ENCODE results near the gene GRN.
"Not testable (repeated sequence)": the region's sequence is repeated elsewhere in the genome, so short reads cannot be mapped to it uniquely, and the experiment has no call there.

Gene GRN

DNA sequence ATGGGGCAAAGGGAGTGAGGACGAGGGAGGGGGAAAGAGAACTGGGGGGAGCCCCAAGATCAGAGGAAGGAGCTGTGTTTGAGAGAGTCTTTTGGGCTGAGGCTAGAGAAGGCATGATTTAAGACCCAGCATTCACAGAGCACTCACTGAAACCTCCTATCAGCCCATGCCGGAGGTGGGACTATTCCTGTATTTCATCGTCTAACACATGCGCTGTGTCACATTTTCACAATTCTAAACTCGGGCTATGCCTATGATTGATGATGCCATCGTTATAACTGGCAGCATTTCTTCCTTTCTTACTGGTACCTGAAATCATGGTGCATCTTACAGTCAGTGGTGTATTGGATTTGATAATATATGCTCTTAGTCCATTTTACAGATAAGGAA lies 15.0 kb downstream of the GRN start:
- in situ Hi-C loops (cut with MboI; ENCODE audit: low sequenced_read_pairs) = no loop called here

DNA sequence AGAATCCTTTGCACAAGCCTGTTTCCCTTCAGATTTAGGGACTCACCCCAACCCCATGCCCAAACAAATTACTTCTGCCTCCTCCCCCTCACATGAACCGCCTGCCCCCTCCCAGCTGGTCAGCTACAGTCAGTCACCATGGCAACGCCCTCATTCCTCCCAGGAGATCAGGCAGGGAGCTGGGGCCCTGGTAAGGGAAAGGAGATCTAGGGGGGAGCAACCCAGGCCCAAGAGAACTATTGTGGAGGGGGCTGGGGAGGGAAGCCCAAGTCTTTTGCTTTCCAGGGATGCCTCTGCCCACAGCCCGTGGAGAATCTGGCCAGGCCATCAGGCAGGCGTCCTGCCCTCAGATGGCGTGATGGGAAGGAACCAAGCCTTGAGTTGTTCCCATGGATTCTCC lies 15.7 kb downstream of the GRN start:
- in situ Hi-C loops (cut with MboI; ENCODE audit: low sequenced_read_pairs) = no loop called here

DNA sequence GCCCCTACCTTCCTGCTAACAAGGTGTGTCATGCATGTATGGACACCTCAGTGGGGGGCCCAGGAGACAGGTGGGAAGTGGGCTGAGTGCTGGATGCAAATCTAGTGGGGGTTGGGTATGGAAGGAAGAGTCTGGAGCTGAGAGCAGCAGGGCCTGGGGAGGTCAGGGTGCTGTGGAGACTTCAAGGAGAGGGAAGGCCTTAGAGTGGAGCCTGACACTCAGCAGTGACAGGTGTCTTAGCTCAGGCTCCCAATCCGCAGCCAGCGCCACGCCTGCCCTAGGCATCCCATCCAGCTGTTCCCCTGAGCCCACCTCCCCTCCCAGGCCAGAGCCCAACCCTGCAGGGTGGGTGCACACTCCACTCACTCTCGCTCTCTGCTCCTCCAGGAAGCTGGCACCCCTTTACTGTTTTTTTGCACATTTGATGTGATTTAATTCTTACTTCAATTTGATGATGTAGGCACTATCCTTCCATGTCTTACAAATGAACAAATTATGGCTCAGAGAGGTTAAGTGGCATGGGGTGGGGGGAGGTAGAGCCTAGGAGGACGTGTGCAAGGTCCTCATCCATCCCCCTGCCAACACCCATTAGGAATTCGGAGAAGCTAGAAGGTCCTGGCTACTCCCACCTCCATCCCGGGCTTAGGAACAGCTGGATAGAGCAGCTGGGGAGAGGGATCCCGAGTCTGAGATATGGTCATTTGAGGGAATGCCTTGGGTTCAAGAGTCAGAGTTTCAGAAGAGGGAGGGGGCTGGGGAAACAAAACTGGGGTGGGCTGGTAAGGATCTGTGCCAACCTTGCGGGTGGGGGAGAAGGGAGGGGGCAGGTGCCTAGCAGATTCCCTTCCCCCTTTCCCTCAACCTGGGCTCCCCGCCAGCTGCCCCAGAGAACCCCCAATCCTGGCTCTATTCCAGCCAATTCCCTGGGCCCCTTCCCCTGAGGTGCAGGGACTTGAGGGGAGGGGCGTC lies 16.5 kb downstream of the GRN start:
- in situ Hi-C loops (cut with MboI; ENCODE audit: low sequenced_read_pairs) = no loop called here

DNA sequence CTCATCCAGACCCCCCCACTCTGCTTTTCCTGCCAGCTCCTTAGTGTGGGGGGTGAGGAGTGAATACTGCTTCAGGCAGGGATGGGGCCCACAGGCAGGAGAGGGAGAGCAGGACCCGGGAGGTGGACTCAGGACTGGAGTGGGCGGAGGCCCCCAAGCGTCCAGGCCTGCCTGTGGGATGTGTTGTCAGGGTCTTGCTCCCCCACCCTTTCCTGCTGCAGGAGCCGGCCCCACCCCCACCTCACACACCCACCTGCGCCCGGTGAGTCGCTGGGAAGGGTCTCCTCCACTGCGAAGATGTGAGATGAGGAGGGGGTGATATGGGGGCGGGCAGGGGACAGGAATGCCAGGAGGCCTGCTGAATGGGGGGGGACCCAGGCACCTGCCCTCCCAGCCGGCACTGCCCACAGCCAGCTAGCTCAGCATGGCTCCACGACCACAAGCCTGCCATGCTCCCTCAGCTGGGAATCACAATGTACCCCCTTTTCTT lies 17.4 kb downstream of the GRN start:
- in situ Hi-C loops (cut with MboI; ENCODE audit: low sequenced_read_pairs) = no loop called here

DNA sequence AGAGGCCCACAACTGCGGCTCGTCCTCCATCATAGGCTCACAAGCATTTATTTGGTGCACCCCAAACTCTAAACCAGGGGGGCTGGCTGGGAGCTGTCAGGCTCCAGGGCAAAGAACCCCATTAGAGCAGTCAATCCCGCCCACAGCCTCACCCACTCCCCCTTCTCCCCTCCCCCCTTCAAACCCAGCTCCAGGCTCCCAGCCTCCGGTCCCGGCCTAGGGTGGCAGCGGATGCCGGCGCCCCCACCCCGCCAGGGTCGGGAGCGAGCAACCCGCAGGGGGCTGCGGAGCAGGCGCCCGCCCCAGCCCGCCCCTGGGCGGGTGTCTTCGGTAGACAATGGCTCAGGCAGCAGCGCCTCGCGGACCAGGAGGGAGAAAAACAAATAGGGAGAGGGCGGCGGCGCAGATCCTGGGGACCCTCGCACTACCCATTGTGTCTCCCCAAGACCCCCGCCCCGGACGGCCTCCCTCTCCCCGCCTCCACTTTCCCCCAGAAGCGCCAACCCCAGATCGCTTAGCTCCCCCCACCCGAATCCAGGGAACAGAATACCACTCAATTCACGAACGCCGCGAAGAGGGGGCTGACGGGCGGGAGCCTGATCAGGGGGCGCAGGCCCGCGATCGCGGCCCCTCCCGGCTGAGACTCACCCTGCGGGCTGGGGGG lies 18.0 kb downstream of the GRN start:
- in situ Hi-C loops (cut with MboI; ENCODE audit: low sequenced_read_pairs) = no loop called here

DNA sequence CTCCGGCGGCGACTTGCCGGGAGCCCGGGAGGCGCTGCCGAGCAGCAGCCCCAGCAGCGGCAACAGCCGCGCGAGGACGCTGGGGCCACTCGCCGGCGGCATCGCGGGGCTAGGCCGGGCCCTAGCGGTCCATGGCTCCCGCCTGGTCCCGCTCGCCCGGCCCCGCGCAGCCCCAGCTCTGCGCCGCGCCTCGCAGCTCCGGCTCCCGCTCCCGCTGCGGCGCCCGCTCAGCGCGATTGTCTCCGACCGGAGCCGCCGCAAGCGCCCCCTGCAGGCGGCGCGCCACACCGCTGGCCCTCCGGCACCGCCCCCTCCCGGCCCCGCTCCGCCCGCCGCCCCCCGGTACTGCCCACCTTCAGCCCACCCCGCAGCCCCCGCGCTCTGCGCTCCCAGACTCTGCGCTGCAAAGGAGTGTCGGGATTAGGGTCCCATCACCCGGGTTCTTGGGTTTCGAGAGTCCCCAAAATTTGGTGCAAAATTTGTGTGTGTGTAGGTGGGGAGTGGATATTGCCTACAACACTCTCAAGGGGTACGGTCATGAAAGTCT lies 18.6 kb downstream of the GRN start, which contains the start of gene FAM171A2:
FAM171A2 (minus strand) TSS at position 241 of the 547 bp plus-strand sequence; CDS start at position 102, 139 bp downstream.
- in situ Hi-C loops (cut with MboI; ENCODE audit: low sequenced_read_pairs) = no loop called here

DNA sequence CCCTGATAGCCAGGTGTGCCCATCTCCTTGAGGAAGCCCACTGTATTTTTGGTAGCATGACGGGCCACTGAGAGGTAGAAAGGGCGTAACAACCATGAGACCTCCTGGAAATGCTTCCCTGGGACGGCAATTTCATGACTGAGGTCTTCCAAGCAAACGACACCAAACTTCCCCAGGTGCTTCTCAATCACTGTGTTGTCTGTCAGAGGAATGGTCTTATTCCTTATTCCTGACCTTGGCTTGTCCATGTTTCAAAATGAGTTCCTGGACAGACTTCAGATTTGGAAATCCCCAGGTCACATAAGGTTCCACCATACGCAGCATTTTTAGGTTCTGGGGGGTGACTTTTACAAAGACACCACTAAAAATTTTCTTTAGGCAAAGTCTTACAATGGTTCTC lies 19.9 kb downstream of the GRN start:
- in situ Hi-C loops (cut with MboI; ENCODE audit: low sequenced_read_pairs) = not testable (repeated sequence)

DNA sequence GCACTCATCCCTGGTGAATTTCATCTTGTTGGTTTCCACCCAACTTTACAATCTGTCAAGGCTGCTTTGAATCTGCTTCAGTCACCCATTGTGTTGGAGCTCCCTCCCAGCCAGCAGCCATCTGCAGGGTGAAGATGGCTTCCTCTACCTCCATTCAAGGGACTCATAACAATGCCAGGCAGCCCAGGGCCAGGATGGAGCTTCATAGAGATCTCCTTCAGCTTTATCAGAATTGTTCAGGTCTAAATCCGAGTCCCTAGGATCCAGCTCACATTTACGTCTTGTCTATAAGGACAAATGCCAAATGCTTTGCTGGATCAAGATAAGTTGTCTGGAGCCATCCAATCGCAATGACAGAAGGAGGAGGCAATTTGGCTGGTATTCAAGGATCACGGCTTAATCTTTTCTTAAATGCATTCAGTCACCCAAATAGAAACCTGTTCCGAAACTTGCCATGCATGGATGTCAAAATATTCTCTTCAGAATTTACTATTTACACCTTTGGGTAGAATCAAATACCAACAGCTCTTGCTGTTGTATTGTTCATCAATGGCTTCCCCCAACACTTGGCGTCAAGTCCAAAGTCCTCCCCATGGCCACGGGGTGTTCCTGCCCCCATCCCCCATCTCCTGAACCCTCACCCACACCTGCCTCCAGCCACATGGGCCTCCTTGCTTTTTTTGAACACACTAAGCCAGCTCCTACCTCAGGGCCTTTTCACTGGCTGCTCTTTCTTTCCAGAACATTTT lies 22.3 kb downstream of the GRN start:
- in situ Hi-C loops (cut with MboI; ENCODE audit: low sequenced_read_pairs) = no loop called here

DNA sequence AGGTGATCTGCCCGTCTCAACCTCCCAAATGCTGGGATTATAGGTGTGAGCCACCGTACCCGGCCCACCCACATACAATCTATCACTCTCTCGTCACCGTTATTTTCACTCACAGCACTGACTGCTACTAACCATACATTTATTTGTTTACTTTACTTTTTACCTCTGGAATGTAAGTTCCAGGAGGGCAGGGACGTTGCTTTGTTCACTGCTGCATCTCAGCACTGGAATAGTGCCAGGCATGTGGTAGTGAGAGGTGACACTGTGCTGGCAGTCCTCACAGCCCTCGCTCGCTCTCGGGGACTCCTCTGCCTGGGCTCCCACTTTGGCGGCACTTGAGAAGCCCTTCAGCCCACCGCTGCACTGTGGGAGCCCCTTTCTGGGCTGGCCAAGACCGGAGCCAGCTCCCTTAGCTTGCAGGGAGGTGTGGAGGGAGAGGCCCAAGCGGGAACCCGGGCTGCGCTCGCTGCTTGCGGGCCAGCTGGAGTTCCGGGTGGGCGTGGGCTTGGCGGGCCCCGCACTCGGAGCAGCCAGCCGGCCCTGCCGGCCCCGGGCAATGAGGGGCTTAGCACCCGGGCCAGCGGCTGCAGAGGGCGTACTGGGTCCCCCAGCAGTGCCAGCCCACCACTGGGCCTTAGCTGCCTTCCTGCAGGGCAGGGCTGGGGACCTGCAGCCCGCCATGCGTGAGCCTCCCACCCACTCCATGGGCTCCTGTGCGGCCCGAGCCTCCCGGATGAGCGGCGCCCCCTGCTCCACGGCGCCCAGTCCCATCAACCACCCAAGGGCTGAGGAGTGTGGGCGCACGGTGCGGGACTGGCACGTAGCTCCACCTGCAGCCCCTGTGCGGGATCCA lies 23.5 kb downstream of the GRN start:
- in situ Hi-C loops (cut with MboI; ENCODE audit: low sequenced_read_pairs) = not testable (repeated sequence)

DNA sequence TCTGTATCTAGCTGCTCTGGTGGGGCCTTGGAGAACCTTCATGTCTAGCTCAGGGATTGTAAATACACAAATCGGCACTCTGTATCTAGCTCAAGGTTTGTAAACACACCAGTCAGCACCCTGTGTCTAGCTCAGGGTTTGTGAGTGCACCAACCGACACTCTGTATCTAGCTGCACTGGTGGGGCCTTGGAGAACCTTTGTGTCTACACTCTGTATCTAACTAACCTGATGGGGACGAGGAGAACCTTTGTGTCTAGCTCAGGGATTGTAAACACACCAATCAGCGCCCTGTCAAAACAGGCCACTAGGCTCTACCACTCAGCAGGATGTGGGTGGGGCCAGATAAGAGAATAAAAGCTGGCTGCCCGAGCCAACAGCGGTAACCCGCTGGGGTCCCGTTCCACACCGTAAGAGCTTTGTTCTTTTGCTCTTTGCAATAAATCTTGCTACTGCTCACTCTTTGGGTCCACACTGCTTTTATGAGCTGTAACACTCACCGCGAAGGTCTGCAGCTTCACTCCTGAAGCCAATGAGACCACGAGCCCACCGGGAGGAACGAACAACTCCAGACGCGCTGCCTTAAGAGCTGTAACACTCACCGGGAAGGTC lies 24.4 kb downstream of the GRN start:
- in situ Hi-C loops (cut with MboI; ENCODE audit: low sequenced_read_pairs) = not testable (repeated sequence)

DNA sequence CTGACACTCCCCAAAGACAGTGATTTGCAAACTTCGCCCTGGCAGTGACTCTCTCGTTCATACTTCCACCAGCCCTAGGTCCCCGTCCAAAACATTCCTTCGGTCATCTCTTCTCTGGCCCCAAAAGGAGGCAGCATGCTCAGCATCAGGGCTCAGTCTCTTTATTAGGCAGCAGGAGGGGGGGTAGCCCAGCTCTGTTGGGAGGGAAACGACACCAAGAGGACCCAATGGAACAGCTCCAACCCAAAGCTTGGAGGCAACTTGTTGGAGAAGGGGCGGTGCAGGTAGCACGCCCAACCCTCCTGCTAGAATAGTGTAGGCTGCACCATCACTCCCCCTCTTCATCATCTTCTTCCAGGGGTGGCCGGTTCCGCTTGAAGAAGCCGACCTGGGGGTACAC lies 26.9 kb downstream of the GRN start:
- in situ Hi-C loops (cut with MboI; ENCODE audit: low sequenced_read_pairs) = no loop called here

DNA sequence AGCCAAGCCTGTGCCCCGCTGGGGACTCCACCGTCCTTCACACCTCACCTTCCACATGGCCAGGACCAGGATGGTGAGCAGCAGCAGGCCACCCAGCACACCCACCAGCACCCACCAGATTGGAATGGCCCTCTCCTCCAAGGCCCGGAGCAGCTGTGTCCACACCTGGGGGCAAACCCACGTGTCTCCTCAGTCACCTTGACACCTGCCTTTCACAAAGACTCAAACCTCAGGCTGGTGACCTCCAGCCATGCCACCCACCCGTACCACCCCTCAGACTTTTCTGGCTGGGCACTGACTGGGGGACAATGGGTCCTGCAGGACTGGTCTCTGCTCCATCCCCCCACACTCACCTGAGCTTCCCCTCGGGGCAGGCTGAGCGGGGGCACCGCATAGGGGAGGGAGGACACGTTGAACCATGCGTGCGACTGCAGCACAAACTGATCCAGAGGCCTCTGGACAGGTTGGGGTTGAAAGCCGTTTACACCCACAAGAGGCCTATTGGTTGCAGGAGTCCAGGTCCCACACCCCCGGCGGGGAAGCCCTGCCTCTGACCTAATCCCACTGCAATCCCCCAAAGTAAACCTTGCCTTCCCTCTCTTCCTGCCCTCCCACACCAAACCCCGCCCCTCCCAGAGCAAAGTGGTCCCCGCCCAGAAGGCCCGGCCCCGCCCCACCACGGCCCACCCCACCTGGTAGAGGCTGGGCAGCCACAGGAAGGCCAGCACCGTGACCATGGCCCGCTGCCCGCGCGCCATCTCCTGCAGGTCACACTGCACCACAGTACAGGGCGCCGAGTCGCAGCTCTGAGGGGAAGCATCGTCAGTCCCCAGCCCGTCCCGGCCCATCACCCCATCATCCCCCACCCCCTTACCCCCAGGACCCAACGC lies 29.4 kb downstream of the GRN start:
- in situ Hi-C loops (cut with MboI; ENCODE audit: low sequenced_read_pairs) = no loop called here

DNA sequence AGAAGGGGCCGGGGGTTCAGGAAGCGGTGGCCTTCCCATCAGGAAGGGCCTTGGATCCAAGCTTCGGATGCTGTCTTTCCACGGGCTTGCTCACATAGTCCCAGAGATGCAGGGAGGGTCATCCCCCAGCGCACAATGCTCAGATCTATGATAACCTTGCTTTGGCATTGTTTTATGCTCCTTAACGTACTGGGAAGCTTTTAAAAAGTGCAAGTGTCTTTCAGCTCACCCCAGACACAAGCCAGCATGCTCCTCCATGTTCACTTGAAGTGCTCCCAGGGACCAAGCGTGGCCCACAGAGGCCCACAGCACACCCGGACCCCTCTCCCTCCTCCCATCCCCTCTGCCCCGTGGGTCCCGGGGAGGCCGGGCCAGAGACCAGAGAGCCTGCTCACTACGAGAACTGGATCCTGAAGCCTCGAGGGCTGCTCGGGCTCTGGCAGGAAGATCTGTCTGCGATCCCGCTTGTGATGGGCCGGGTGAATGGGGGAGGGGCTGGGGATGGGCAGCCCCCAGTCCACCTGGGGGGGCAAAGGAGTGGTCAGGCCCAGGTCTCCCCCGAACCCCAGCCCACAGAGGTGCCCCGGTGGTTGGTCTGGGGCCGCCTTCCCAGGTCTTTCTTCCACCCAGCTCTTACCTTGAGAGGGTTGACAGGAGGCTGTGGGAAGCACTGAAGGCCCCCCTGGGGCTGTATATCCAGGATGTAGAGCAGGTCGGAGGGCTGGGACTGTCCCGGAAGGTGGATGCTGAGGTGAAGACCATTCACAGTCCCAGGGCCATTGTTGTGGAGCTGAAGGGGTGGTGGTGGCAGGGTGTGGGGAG lies 30.3 kb downstream of the GRN start:
- in situ Hi-C loops (cut with MboI; ENCODE audit: low sequenced_read_pairs) = no loop called here

DNA sequence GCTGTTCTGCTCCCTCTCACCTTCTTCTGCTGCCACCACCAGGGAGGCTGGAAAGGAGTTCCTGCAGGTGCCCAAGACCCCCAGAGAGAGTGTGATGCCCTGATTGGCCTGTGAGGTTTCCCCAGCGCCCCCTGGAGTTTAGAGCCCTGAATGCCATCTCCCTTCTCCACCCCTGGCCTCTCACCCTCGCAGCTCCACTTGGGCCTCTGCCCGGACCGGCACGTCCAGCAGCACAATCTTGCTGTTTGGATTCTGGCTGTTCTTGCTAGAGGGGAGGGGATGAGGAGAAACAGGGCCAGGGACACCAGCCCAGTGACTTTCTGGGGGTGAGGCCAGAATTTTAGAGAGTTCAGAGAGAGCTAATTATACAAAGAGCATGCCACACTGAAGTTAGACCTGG lies 31.0 kb downstream of the GRN start:
- in situ Hi-C loops (cut with MboI; ENCODE audit: low sequenced_read_pairs) = no loop called here

DNA sequence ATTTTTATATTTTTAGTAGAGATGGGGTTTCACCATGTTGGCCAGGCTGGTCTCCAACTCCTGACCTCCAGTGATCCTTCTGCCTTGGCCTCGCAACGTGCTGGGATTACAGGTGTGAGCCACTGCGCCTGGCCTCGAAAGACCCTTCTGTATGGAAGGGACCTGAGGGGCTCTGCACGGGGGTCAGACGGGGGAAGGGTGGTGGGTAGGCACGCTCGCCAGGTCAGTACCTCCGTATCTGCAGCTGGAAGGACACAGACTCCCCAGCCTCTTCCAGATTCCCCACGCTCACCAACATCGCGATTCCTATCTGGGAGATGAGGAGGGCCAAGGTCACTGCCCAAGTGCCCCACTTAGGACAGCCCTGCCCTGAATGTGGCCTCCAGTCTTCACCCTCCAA lies 31.7 kb downstream of the GRN start:
- in situ Hi-C loops (cut with MboI; ENCODE audit: low sequenced_read_pairs) = no loop called here

DNA sequence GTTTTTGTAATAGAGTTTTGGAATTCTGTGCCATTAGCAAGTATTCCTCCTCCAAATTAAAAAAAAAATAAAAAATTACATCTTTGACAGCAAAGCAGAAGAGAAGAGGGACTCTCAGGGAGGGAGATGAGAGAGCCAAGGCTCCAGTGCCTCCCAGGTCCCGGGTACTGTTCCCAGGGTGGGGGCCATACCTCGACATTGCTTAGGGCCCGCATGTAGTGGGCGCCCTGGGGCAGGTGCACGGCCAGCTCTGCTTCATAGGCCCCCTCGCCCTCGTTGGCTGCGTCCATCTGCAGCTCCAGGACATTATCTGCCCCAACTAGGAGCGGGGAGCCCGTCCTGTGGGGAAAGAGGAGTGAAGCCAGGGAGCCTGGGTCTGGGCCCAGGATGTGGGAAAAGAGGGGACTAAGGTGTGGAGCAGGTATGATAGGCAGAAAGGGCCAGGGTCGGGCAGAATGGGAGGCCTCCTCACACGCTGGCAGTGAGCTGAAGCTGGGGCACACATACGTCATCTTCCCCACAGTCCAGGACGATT lies 33.1 kb downstream of the GRN start:
- in situ Hi-C loops (cut with MboI; ENCODE audit: low sequenced_read_pairs) = no loop called here

DNA sequence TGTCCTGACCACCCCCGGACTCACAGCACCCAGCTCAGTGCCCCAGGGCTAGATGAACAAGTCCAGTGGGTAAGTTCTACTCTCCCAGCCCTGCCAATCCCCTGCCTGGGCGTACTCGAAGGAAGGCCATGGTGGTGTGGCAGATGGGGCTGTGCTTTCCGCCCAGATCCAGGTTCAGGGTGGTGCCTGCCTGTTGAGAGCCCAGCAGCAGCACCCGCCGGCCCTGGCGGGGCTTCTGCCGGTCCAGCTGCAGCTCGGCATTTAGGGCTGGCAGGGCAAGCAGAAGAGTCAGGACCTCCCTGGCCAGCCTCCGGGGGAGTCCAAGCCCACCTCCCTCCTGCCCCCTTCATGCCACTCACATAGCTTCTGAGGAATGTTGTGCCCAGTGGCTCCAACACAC lies 34.8 kb downstream of the GRN start:
- in situ Hi-C loops (cut with MboI; ENCODE audit: low sequenced_read_pairs) = no loop called here

DNA sequence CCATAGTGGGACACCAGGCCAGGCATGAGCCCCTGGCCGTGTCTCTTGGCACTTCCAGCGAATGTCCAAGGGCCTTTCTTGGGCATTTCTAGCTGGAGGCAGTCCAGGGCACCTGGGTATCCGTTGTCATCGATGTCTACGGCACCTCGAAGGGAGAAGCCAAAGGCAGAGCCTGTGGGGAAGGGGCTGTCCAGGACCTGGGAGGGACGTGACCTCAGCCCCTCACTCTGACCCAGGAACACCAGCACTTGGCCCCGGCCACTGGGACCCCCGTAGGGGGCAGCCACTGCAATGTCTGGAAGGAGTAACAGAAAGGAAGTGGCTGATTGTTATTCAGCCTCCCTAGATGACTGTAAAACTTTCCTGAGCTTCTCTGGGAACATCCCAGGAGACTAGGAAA lies 35.7 kb downstream of the GRN start:
- in situ Hi-C loops (cut with MboI; ENCODE audit: low sequenced_read_pairs) = no loop called here

All from HL-60/S4 treated with retinoic acid at 250 ng/mL for 4 days and 3 days (cell line).